Measurements from ENCODE around the gene PAK5.

Gene PAK5

GRCh38 chr20:9490161-9490560 is 348.7 kb downstream of the PAK5 start:
- no peak for DNase-seq

- DNase-seq, result no peak
Measured at GRCh38 chr20:9488063-9488462, 350.8 kb downstream of the PAK5 start.

Measured in CD4-positive, alpha-beta T cell treated with Interleukin-17A for 4 hours (primary cell).